SK-N-SH treated with all-trans-retinoic acid at 6 μM for 48 hours (cell line): ENCODE results near the gene MRPS5.

Source experiments
- ARNTL ChIP-seq: fragments of 450-650 bp; formaldehyde crosslinking; IDR thresholded peaks from 2 replicates; pipeline ENCODE4 v1.5.0; 2020; ENCODE audit warnings: low read depth, mild to moderate bottlenecking, moderate library complexity, borderline replicate concordance
- CREB5 ChIP-seq: fragments of 250-450 bp; sonication (Bioruptor Pico); IDR thresholded peaks from 2 replicates; pipeline ENCODE4 v1.5.1; 2020; ENCODE audit warnings: low read depth, mild to moderate bottlenecking, moderate library complexity
- CSDC2 ChIP-seq: fragments of 250-450 bp; sonication (Bioruptor Pico); IDR thresholded peaks from 2 replicates; pipeline ENCODE4 v1.5.0; 2020; ENCODE audit warnings: mild to moderate bottlenecking, moderate library complexity
- CSRNP3 ChIP-seq: fragments of 250-450 bp; sonication (Bioruptor Pico); IDR thresholded peaks from 2 replicates; pipeline ENCODE4 v1.5.1; 2021; ENCODE audit warnings: mild to moderate bottlenecking, moderate library complexity
- ESRRG ChIP-seq: fragments of 250-450 bp; sonication (Bioruptor Pico); IDR thresholded peaks from 2 replicates; pipeline ENCODE4 v1.6.1; 2021; ENCODE audit warnings: mild to moderate bottlenecking
- GLIS3 ChIP-seq: fragments of 250-450 bp; sonication (Bioruptor Pico); IDR thresholded peaks from 2 replicates; pipeline ENCODE4 v1.5.0; 2020; ENCODE audit warnings: mild to moderate bottlenecking, moderate library complexity
- OSR1 ChIP-seq: fragments of 250-450 bp; sonication (Bioruptor Pico); IDR thresholded peaks from 2 replicates; pipeline ENCODE4 v1.8.0; 2022; ENCODE audit warnings: moderate library complexity, mild to moderate bottlenecking, inconsistent platforms
- RARB ChIP-seq: fragments of 250-450 bp; sonication (Bioruptor Pico); IDR thresholded peaks from 2 replicates; pipeline ENCODE4 v1.8.0; 2021; ENCODE audit warnings: mild to moderate bottlenecking, moderate library complexity
- SNAI2 ChIP-seq: fragments of 250-450 bp; sonication (Bioruptor Pico); IDR thresholded peaks from 2 replicates; pipeline ENCODE4 v1.5.0; 2020; ENCODE audit warnings: mild to moderate bottlenecking, moderate library complexity
- ZFP30 ChIP-seq: fragments of 450-650 bp; formaldehyde crosslinking; IDR thresholded peaks from 2 replicates; pipeline ENCODE4 v1.5.0; 2022; ENCODE audit warnings: mild to moderate bottlenecking, moderate library complexity
- ZNF565 ChIP-seq: fragments of 450-650 bp; formaldehyde crosslinking; conservative IDR thresholded peaks from 2 replicates; pipeline ENCODE4 v1.5.0; 2020; ENCODE audit warnings: low read depth, mild to moderate bottlenecking, moderate library complexity

- TF ChIP-seq ARNTL (CRISPR knock-in tag) = no peak
- no peak for TF ChIP-seq ZNF565 (CRISPR knock-in tag)
- TF ChIP-seq CSRNP3 (CRISPR knock-in tag) = no peak
- no peak for TF ChIP-seq ZFP30 (CRISPR knock-in tag)
- no peak for TF ChIP-seq CREB5 (CRISPR knock-in tag)
- TF ChIP-seq CSDC2 (CRISPR knock-in tag) = peak; percentile 68; the same call in 1 of the 2 replicates
- no peak for TF ChIP-seq SNAI2
- no peak for TF ChIP-seq RARB
- TF ChIP-seq OSR1 = no peak
- no peak for TF ChIP-seq ESRRG
- TF ChIP-seq GLIS3 = no peak
Observed at GRCh38 chr2:95165371-95166064, 43.9 kb upstream of the MRPS5 start, which contains the start of gene ZNF2.
